HG03439 (cell line): ENCODE results near the gene ESD.
"Not testable (repeated sequence)": the region's sequence is repeated elsewhere in the genome, so short reads cannot be mapped to it uniquely, and the experiment has no call there.

Source experiments
- ATAC-seq: cut with Tn5 transposase; IDR thresholded peaks from one replicate; pipeline ENCODE4 v1.9.1; 2021; ENCODE audit warnings: mild to moderate bottlenecking, moderate library complexity; ENCODE audit not compliant: unreplicated experiment

ESD gene

DNA sequence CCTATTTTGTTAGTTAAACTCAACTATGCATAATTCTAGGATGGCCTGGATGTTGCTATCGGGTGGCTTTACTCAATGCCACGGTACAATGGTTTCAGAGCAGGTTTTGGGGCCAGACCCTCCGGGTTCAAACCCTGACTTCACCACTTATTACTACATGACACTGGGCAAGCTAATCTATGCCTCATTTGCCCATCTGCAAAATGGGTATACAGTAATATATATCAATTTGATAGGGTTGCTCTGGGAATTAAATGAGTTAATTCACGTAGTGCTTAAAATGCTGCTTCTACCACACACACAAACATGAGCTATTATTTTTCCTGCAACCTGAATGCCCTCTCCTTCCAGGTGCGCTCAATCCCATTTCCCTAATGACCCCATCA, 839 bp downstream of the ESD start:
- ATAC-seq = no peak

DNA sequence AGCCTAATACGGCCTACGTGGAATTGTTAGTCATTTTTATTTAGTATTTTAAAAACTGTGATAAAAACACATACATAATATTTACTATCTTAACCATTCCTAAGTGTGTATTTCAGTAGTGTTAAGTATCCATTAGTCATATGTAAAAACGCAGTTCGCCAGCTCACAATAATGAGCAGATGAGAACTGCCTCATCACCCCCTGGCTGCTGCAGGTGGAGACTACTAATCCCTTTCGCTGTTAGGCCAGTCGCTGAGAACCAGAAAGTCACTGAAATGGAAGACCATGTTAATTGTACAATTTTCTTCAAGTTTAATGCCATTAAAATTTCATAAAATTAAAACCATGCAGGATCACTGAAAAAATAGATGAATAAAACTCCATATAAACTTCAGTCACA, 1.6 kb downstream of the ESD start:
- ATAC-seq = no peak

DNA sequence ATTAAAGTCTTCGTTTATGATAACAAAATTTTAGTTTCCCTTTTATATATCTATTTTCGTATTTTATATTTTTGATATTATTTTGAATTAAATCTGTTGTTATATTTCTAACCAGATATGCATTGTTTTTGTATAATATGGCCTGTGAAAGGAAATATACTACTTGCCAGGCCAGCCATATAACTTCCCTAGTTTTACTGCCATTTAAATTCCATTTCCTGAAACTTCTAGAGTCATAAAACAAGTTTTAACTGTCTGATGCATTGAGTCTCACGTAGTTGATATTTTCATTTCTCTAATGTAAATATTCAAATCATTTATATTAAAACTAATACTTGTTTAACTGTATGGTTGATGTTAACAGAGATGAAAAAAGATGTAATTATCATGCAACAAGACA, 13.5 kb downstream of the ESD start:
- ATAC-seq = no peak

DNA sequence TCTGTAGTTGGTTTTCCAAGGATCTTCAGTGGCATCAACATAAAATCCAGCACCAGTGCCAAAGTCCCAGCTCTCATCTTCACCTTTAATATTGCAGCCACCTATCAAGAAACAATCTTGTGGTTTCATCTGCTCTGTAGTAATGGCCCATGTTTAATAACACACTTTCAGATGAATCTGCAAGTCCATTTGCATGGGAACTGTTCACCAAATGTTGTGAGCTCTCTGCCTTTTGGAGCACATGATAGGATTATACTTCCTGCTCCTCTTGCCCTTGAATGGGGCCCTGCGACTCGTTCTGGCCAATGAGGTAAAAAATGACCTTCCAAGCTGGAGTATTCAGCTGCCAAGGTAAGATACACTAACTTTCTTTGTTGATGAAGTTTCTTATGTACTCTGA, 14.3 kb downstream of the ESD start:
- no peak for ATAC-seq

DNA sequence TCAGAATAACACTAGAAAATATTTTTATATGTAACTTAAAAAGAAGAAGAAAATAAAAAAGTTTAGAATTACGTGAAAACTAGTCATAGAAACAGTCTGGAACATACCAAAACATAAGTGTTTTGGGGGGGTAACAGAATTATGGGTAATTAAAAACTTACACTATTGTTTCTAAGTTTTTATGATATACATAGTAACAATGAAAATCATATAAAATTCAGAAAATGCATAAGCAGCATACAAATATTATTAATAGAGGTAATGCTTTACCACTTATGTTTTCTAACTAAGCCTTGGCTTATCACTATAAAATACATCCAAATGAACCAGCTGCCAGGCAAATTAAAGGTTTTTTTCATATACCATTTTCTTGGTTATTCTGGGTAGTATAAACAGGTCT, 14.9 kb downstream of the ESD start:
- ATAC-seq = no peak

DNA sequence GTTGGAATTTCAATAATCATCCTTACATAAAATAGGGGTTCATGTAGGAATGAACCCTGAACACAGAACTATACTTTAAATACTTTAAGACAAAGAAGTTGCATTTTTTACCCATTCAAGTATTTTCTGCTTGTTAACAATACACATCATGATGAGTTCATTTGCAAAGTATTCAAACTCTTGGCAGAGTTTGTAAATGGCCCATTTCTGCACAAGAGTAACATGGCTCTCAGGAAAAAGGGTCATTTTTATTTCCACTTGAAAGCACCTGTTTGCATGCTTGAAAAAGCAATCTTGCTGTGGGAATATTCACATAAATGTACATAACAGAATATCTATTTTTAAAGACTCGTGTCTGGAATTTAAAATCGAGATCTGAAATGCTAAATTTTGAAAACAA, 18.1 kb downstream of the ESD start:
- no peak for ATAC-seq

DNA sequence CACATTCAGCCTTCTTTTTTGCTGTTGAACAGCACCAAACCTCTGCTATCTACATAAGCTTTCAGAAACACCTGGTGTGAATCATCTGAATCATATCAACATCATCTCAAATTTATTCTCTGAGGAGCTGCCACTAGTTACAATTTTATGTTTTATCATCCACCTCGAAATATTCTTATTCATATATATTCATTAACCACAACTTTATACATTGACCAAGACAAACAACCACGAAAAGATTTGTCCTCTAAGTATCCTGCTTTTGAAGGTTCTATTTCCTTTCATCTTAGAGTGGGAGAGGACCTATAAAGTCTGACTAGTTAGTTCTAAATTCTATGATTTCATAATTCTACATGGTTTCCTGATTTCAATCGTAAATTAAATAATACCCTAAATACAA, 18.9 kb downstream of the ESD start:
- ATAC-seq = no peak

DNA sequence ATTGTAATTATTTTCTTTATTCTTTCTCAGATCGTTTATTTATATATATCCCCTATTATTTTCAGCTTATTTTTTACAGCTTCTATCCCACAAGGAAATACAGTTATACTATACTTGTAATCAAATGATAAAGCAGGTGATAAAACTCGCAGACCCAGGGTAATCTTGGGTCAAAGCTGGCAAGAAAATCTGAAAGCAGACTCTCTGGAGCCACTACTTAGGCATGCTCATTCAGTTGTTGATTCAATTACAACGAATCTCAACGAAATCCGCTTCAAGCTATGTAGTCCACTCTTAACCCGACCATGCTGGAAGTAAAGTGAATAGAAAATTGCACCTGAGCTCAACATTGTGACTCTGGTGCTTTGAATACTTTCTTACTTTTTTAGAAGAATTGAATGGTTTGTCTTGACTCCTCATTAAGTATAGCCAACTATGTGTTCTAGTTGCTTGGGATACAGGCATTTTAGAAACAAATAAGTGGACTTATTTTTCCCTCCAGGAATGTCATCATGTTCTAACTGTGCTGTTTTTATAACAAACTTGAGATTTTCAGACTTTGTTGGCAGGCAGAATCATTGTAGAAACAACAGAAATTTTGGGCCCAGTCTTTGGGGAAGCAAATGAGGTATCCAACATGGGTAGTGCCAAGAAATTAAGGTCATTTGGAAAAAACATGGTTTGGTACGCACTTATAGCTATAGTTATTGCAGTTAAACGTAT, 21.4 kb downstream of the ESD start:
- ATAC-seq = no peak

DNA sequence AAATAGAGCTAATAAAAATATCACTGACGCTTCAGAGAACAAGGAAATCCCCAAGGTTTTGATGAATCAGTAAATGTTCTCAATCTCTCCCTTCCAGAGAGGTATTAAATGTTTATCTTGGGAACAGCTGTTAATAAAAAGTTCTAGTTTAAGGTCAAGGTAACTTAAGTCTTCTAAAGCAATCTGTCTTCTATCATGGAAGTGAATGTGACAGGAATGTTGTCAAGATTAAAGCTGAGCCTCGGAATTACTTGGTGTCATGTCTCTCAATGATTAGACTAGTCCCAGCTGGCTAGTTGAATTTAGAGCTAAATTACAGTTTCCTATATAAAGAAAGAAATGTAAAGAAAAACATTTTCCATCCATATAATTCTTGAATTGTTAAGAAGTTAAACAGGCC, 23.4 kb downstream of the ESD start:
- ATAC-seq = no peak

DNA sequence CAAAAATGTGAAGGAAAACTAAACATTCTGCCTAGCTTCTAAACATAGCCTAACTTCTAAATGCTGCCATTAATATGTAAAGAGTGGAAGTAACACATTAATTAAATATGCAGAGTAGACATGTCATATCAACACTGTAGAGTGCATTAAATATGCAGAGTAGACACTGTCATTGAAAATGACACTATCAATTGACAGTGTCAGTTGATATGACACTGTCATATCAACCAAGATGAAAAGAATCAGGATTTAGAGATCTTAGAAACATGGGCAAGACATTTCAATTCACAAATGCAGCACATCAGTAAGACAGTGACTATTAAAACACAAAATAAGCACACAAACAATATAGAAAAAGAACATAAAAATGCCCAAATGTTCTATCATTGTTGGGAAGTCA, 25.3 kb downstream of the ESD start:
- no peak for ATAC-seq

DNA sequence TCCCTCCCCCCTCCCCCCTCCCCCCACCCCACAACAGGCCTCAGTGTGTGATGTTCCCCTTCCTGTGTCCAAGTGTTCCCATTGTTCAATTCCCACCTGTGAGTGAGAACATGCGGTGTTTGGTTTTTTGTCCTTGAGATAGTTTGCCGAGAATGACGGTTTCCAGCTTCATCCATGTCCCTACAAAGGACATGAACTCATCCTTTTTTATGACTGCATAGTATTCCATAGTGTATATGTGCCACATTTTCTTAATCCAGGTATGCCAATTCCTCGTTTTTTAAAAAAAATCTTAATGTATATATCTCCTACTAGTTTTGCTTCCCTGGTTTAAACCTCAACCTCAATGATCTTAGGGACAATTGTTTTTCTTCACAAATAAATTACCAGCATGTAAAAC, 27.0 kb downstream of the ESD start:
- not testable (repeated sequence) for ATAC-seq

DNA sequence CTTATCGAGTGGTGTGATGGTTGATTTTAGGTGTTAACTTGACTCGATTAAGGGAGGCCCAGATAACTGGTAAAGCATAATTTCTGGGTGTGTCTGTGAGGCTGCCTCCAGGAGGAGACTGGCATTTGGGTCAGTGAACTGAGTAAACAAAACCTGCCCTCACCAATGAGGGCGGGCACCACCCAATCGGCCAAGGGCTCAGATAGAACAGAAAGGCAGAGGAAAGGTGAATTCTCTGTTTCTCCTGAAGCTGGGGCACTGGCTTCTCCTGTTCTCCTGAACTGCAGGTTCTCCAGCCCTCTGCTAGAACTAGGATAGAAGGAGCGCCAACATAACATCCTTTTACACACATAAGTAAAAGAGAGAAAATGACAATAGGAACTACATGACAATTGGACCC, 35.1 kb downstream of the ESD start:
- no peak for ATAC-seq

DNA sequence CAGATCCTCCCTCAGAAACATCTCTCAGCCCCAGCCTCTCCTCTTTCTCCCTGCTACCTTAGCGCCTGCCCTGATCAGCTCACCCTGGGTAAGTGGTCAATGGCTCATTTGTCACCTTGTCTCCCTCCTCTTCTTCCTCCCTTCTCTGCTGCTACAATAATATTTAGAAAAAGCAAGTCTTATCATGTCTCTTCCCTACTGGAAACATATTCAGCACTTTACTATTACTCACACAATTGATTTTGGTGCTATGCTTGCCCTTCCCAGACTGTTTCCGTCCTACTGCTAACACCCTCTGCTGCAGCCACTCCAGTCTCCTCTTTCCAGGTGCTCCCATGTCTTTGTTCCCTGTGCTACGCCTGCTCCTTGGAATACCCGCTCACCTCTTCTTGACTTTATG, 35.8 kb downstream of the ESD start:
- no peak for ATAC-seq

DNA sequence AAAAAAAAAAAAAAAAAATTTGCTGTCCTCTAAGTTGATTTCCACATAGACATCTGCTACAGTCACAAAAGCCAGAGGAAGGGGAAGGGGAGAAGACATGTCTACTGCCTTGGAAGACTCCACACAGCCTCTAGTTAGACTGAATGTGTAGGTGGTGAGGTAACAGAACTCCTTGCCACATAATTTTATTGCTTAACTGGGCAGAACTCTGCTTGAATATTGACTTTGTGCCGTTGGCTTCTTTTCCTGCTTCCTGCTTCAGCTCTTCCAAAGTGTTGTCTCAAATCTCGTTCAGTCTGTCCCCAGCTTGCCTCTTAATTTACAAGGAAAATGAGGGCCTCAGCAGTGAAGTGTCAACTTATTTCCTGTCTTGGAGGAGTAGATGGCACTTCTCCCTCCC, 37.1 kb downstream of the ESD start:
- ATAC-seq = no peak

DNA sequence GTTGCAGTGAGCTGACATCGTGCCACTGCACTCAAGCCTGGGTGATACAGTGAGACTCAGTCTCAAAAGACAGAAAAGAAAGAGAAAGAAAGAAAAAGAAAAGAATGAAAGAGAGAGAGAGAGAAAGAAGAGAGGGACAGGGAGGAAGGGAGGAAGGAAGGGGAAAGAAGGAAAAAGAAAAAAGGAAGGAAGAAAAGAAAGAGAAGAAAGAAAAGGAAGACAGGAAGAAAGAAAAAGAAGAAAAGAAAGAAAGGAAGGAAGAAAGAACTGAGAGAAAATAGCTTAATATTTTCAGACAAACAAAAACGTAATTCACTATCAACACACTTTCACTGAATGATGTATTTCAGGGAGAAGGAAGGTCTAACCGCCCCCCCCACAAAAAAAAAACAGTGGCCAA, 39.3 kb downstream of the ESD start:
- no peak for ATAC-seq

DNA sequence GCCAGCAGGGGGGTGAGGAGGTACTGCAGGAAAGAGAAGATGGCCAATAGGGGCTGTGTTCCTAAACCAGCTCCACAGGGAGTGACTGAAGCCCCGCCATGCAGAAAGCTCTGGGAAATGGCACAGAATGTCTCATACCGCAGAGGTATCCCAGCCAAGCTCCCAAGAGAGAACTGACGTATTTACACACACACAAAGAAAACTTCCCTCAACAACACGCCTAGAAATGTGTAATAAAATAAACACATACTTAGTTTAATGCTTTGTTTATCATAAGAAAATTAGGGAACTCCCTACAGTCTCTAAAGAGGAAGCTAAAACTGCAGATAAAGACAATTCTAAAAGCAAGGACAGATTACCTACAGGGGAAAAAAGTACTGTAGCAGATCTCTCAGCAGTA, 40.0 kb downstream of the ESD start:
- ATAC-seq = no peak

DNA sequence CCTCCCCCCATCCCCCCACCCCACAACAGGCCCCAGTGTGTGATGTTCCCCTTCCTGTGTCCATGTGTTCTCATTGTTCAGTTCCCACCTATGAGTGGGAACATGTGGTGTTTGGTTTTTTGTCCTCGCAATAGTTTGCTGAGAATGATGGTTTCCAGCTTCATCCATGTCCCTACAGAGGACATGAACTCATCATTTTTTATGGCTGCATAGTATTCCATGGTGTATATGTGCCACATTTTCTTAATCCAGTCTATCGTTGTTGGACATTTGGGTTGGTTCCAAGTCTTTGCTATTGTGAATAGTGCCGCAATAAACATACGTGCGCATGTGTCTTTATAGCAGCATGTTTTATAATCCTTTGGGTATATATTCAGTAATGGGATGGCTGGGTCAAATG, 41.5 kb downstream of the ESD start:
- not testable (repeated sequence) for ATAC-seq

DNA sequence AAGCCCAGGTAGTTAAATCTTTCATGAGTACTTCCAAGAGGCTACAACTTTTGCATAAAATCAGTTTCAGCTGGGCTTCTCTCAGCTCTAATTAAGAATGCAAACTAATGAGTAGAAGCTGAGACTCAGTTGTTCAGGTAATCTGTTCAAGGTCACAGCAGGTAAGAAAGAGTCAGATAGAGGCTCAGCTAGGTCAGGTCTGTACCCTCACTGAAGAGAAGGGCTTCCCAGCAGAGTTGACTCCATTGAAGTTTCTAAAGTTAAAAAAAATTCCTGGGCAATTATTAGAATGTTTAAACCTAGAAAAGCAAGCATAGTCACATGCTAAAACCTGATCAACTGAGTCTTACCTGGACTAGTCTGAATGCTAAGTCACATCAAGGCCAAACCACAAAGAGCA, 42.1 kb downstream of the ESD start:
- ATAC-seq = no peak

DNA sequence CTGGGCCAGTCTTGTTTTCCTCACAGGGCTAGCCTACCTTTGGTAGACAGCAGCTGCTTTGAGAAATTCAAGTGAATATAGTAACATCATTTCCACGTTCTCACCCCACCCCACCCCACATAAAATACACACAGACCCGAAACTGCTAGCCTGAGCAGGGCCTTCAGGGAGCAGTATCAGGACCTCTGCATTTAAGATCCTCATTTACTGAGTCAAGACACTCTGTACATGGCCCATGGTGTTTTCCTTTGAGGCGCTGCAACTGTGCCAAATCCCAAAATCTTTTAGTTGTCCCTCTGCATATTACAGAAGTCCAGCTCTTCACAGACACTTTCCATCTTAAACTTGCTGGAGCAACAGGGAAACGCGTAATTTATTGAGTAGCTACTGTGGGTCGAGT, 43.0 kb downstream of the ESD start:
- ATAC-seq = no peak

DNA sequence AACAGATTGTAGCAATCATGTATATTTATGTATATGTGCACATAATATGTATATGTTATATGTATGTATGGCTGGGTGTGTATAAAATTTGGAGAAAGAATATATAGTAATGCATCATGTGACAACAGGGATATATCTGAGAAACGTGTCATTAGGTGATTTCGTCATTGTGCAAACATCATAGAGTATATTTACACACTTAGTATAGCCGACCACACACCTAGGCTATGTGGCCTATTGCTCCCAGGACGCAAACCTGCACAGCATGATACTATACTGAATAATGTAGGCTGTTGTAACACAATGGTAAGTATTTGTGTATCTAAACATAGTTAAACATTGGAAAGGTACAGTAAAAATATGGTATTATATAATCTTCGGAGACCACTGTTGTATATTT, 43.8 kb downstream of the ESD start:
- ATAC-seq = no peak

DNA sequence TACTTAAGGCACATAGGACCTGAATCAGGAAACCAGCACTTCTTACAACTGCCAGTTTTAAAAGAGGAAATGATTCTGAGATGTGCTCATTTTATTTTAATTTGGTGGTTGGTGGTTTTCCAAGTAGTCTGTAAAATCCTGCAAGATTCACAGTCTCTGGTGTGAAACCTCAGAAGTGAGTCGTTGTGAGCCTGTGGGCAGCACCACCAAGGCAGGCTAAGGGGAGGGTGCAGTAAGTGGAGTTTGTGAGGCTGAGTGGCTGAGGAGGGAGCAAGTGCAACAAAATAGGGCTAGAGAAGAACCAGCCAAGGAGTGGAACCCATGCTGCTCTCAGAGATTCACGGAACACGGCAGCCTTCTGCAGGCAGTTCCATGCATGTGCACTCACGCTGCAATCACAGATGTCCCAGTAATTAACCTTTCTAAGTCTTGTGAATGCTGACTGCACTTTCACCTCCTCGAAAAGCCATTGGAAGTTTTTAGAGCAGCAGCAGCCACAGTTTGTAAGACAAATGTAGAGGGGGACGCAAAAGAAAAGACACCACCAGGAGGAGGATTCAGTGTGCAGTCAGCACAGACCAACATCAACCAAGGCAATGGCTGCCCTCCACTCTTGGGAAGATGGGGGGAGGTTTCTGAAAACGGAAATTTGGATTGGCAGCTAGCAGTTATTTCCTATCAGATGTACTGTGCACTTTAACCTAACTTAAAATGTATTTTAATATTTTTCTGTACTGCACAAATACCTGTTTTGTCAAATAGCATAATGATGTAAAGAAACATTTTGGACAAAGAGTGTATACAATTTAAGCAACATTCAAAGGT, 44.9 kb downstream of the ESD start:
- peak; percentile 61 for ATAC-seq

DNA sequence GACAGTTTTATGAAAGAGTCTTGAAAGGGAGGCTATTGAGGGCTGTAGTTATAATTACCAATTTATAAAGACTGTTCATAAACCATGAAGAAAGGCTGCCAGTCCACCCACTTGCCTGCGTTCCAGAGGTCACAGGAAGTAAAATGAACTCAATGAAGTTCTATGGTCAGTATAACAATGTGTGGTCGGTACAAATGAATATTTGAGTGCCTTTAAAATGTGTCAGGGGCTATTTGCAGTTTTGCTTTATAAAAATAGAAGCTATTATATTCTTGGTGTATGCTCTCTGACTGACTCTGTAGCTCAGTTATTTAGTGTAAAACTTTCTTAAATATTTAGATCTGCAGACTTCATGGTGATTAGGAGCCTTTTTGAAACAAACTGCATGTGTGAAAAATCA, 47.0 kb downstream of the ESD start:
- ATAC-seq = no peak

DNA sequence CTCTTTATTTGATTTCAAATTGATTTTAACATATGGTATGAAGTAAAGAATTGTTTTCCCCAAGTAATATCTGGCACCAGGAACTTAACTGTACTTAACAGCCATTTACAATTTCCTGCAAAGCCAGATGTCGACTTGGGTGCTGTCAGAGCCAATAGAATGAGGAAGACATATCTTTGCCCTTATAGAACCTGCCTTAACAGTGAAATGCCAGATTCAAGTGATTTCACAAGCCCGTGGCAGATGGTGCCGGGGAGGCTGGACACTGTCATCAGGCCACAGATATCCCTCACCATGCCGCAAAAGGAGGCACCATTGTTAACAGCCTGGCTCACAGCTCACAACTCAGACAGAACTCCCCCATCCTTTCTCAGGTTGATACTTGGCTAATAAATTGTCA, 48.7 kb downstream of the ESD start:
- no peak for ATAC-seq
